Measurements from ENCODE around the gene RCAN2.

RCAN2 gene

GRCh38 chr6:46175976-46176375, 315.3 kb downstream of the RCAN2 start:
- in situ Hi-C loops (cut with HindIII; ENCODE audit: low sequenced_read_pairs) = no loop called here

- in situ Hi-C loops (cut with HindIII; ENCODE audit: low sequenced_read_pairs) = no loop called here
Measured at GRCh38 chr6:46175446-46175845, 315.8 kb downstream of the RCAN2 start.

- in situ Hi-C loops (cut with HindIII; ENCODE audit: low sequenced_read_pairs) = no loop called here
Measured at GRCh38 chr6:46174904-46175303, 316.3 kb downstream of the RCAN2 start.

- in situ Hi-C loops (cut with HindIII; ENCODE audit: low sequenced_read_pairs) = no loop called here
Measured at GRCh38 chr6:46172176-46172575, 319.1 kb downstream of the RCAN2 start.
